ENCODE data around the gene GRB10. TPM values are rescaled to one million over a fixed set of nuclear protein-coding genes. Genes with fewer than 3 reads are reported as not detected.

The GRB10 gene
- polyA plus RNA-seq, 1 donor from 2014 or later, result 78.4 TPM

- Histone ChIP-seq H3K9me2 (ENCODE audit: insufficient read depth, low read length) (no peaks in the 10 kb centered on the region), H3K4me2 (ENCODE audit: low read length) (no peak overlapping the region), H3K79me2 (replicated peaks; ENCODE audit: insufficient read depth, low read length) (no peaks in the 10 kb centered on the region), H3K9me3 (ENCODE audit: low read length) (no peaks in the 10 kb centered on the region), H3K36me3 (ENCODE audit: insufficient read depth, low read length) (no peaks in the 10 kb centered on the region), H2AFZ (ENCODE audit: low read depth, low read length) (no peak overlapping the region), H3K27ac (ENCODE audit: low read length) (no peak overlapping the region), H3K4me3 (ENCODE audit: low read length) (no peak overlapping the region), H4K20me1 (ENCODE audit: insufficient read depth) (no peaks in the 10 kb centered on the region), H3K9ac (ENCODE audit: low read length) (no peak overlapping the region), H3F3A (ENCODE audit: insufficient read depth, low read length, poor library complexity, severe bottlenecking) (no peaks in the 10 kb centered on the region), H3K27me3 (ENCODE audit: insufficient read depth, low read depth, low read length) (no peaks in the 10 kb centered on the region)
- no peak for TF ChIP-seq REST (IDR thresholded peaks at IDR 0.05; ENCODE audit: borderline replicate concordance)
- TF ChIP-seq MXI1 (conservative IDR thresholded peaks at IDR 0.05; ENCODE audit: poor library complexity, severe bottlenecking), result no peak
- no peak for TF ChIP-seq TAF1 (IDR thresholded peaks at IDR 0.05; ENCODE audit: low read depth)
- TF ChIP-seq POLR2AphosphoS5 (IDR thresholded peaks at IDR 0.05), result no peak
- TF ChIP-seq EP300 (conservative IDR thresholded peaks at IDR 0.05; ENCODE audit: poor library complexity, severe bottlenecking), result no peak
- TF ChIP-seq SMC3 (conservative IDR thresholded peaks at IDR 0.05; ENCODE audit: poor library complexity), result no peak
- no peak for TF ChIP-seq RAD21 (conservative IDR thresholded peaks at IDR 0.05)
- TF ChIP-seq CTCF (IDR thresholded peaks at IDR 0.05; ENCODE audit: poor library complexity, severe bottlenecking), result no peak
Measured at GRCh38 chr7:50812841-50813475, 30.3 kb upstream of the GRB10 start.

- H3K79me2 ChIP-seq (replicated peaks; ENCODE audit: insufficient read depth, low read length), result no peaks in the 10 kb centered on the region
- no peaks in the 10 kb centered on the region for H3K9me2 ChIP-seq (ENCODE audit: insufficient read depth, low read length)
- no peak overlapping the region for H3K4me2 ChIP-seq (ENCODE audit: low read length)
- H3K27ac ChIP-seq (ENCODE audit: low read length), result no peak overlapping the region
- H3K9me3 ChIP-seq (ENCODE audit: low read length), result no peaks in the 10 kb centered on the region
- no peaks in the 10 kb centered on the region for H3K36me3 ChIP-seq (ENCODE audit: insufficient read depth, low read length)
- H3K27me3 ChIP-seq (ENCODE audit: insufficient read depth, low read depth, low read length), result no peaks in the 10 kb centered on the region
- H4K20me1 ChIP-seq (ENCODE audit: insufficient read depth), result no peaks in the 10 kb centered on the region
- H3K9ac ChIP-seq (ENCODE audit: low read length), result no peak overlapping the region
- H2AFZ ChIP-seq (ENCODE audit: low read depth, low read length), result no peak overlapping the region
- H3K4me3 ChIP-seq (ENCODE audit: low read length), result no peak overlapping the region
- TF ChIP-seq MXI1 (conservative IDR thresholded peaks at IDR 0.05; ENCODE audit: poor library complexity, severe bottlenecking), result no peak
- no peak for TF ChIP-seq RAD21 (conservative IDR thresholded peaks at IDR 0.05)
- TF ChIP-seq POLR2AphosphoS5 (IDR thresholded peaks at IDR 0.05), result no peak
- TF ChIP-seq SMC3 (conservative IDR thresholded peaks at IDR 0.05; ENCODE audit: poor library complexity), result no peak
- TF ChIP-seq TAF1 (IDR thresholded peaks at IDR 0.05; ENCODE audit: low read depth), result no peak
- TF ChIP-seq REST (IDR thresholded peaks at IDR 0.05; ENCODE audit: borderline replicate concordance), result no peak
- no peak for TF ChIP-seq EP300 (conservative IDR thresholded peaks at IDR 0.05; ENCODE audit: poor library complexity, severe bottlenecking)
- no peak for TF ChIP-seq CTCF (IDR thresholded peaks at IDR 0.05; ENCODE audit: poor library complexity, severe bottlenecking)
- no peak for TF ChIP-seq EZH2 (IDR thresholded peaks at IDR 0.05; ENCODE audit: borderline replicate concordance, insufficient read depth, low read length, poor library complexity, severe bottlenecking)
- H3F3A ChIP-seq (ENCODE audit: insufficient read depth, low read length, poor library complexity, severe bottlenecking), result no peaks in the 10 kb centered on the region
Measured at GRCh38 chr7:50812094-50812493, 29.4 kb upstream of the GRB10 start.
